MM.1S (cell line): ENCODE results near the gene PGLYRP1.

Source experiments
- DNase-seq: peaks from one replicate; pipeline ENCODE4 v3.0.0-alpha.2; 2015
- H2AFZ ChIP-seq: fragments of 300-600 bp; sonication (generic); 2 replicates; pipeline ENCODE4 v1.6.0; 2016; ENCODE audit warnings: antibody characterized with exemption, low read length
- H3F3A ChIP-seq: fragments of 300-600 bp; sonication (generic); 2 replicates; pipeline ENCODE4 v1.6.1; 2016; ENCODE audit warnings: mild to moderate bottlenecking, antibody characterized with exemption, low read length, moderate library complexity, mixed read lengths; ENCODE audit not compliant: insufficient read depth
- H3K27ac ChIP-seq: fragments of 300-600 bp; sonication (generic); 2 replicates; pipeline ENCODE4 v1.5.1; 2016; ENCODE audit warnings: mild to moderate bottlenecking, low read length
- H3K27me3 ChIP-seq: fragments of 300-600 bp; sonication (generic); replicated peaks from 2 replicates; pipeline ENCODE4 v1.6.0; 2016; ENCODE audit warnings: low read length; ENCODE audit not compliant: insufficient read depth
- H3K36me3 ChIP-seq: fragments of 300-600 bp; sonication (generic); replicated peaks from 2 replicates; pipeline ENCODE4 v1.6.1; 2016; ENCODE audit warnings: mild to moderate bottlenecking, low read length, mixed read lengths; ENCODE audit not compliant: insufficient read depth
- H3K4me1 ChIP-seq: fragments of 300-600 bp; sonication (generic); 2 replicates; pipeline ENCODE4 v1.6.1; 2016; ENCODE audit warnings: low read length, mixed read lengths
- H3K4me2 ChIP-seq: fragments of 300-600 bp; sonication (generic); 2 replicates; pipeline ENCODE4 v1.6.0; 2016; ENCODE audit warnings: low read depth, low read length
- H3K4me3 ChIP-seq: fragments of 300-600 bp; sonication (generic); 2 replicates; pipeline ENCODE4 v1.5.1; 2016; ENCODE audit warnings: low read length, mixed read lengths
- H3K79me2 ChIP-seq: fragments of 300-600 bp; sonication (generic); 2 replicates; pipeline ENCODE4 v1.6.1; 2016; ENCODE audit warnings: mixed run types, low read length, mixed read lengths
- H3K9ac ChIP-seq: fragments of 300-600 bp; sonication (generic); 2 replicates; pipeline ENCODE4 v1.6.1; 2016; ENCODE audit warnings: low read length, mixed read lengths
- H3K9me2 ChIP-seq: fragments of 300-600 bp; sonication (generic); replicated peaks from 2 replicates; pipeline ENCODE4 v1.6.1; 2016; ENCODE audit warnings: mild to moderate bottlenecking, low read length, mixed read lengths; ENCODE audit not compliant: insufficient read depth
- H3K9me3 ChIP-seq: fragments of 300-600 bp; sonication (generic); replicated peaks from 2 replicates; pipeline ENCODE4 v1.6.1; 2016; ENCODE audit warnings: mild to moderate bottlenecking, low read length, mixed read lengths; ENCODE audit not compliant: insufficient read depth
- H4K20me1 ChIP-seq: fragments of 300-600 bp; sonication (generic); 2 replicates; pipeline ENCODE4 v1.6.1; 2016; ENCODE audit warnings: mild to moderate bottlenecking, low read length, moderate library complexity, mixed read lengths; ENCODE audit not compliant: insufficient read depth
- EZH2 ChIP-seq: fragments of 300-600 bp; sonication (generic); optimal IDR thresholded peaks from 2 replicates; pipeline ENCODE3; 2017; ENCODE audit warnings: low read depth, mild to moderate bottlenecking, antibody characterized with exemption, low read length, mixed read lengths
- EZH2phosphoT487 ChIP-seq: fragments of 300-600 bp; sonication (generic); IDR thresholded peaks from 2 replicates; pipeline ENCODE4 v1.6.1; 2018; ENCODE audit warnings: antibody characterized with exemption, low read length
- TF ChIP-seq, protein P1 (sequence below): fragments of 300-600 bp; sonication (generic); IDR thresholded peaks from 2 replicates; pipeline ENCODE4 v1.5.1; 2016; ENCODE audit warnings: antibody characterized with exemption, low read length, mixed read lengths

Gene PGLYRP1

DNA sequence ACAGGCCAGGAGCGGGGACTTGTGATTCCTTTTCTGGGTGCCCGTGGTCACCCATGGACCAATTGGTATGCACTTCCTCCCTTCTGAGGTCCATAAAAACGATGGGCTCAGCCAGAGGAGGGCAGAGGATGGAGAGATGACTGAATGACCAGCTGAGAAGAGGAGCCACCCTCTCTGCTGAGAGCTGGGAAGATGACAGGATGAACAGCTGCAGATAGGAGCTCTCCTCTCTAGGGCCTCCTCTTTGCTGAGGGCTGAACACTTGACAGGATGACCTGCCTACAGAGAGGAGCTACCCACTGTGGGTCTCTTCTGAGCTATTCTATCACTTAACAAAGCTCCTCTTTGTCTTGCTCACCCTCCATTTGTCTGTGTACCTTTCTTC, 13.9 kb upstream of the PGLYRP1 start:
- no peaks in the 10 kb centered on the region for H3F3A ChIP-seq
- no peaks in the 10 kb centered on the region for H4K20me1 ChIP-seq

DNA sequence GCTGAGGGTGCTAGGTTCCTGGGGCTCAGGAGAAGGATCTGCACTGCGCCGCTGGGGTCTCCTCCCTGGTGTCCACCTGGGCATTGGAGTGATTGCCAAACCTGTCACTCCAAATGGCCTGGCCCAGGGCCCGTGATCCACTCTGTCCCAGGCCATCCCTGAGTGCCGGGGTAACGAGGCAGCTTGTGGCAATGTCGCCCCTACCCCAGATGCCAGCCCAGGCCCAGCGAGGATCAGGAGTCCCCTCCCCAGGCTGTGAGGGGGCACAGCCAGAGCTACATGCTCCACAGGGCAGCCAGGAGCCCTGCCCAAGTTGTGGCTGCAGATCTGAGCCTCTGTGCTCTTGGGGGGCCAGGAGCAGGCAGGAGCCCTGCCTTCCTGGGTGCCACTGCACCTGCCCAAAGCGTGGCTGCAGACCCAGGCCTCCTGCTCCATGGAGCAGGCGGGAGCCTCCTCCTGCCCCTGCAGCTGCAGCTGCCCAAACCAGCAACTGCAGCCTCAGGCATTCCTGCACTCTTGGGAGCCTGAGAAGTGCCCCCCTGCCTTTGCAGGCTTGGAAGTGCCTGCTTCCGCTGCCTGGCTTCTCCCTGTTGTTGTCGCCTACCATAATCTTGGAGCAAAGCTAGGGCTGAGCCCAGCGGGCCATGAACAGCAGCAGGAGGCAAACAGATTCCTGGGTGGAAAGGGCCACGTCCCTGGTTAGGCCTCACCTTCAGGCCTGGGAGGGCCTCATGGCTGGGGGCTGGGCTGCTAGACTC, 13.3 kb upstream of the PGLYRP1 start:
- H3F3A ChIP-seq = no peaks in the 10 kb centered on the region
- no peaks in the 10 kb centered on the region for H3K9me2 ChIP-seq
- no peak for DNase-seq
- H3K9ac ChIP-seq = no peak overlapping the region
- no peaks in the 10 kb centered on the region for H3K9me3 ChIP-seq
- no peak overlapping the region for H2AFZ ChIP-seq
- no peaks in the 10 kb centered on the region for H3K4me1 ChIP-seq
- no peaks in the 10 kb centered on the region for H3K79me2 ChIP-seq
- H3K27me3 ChIP-seq = no peaks in the 10 kb centered on the region
- TF ChIP-seq, protein P1, sequence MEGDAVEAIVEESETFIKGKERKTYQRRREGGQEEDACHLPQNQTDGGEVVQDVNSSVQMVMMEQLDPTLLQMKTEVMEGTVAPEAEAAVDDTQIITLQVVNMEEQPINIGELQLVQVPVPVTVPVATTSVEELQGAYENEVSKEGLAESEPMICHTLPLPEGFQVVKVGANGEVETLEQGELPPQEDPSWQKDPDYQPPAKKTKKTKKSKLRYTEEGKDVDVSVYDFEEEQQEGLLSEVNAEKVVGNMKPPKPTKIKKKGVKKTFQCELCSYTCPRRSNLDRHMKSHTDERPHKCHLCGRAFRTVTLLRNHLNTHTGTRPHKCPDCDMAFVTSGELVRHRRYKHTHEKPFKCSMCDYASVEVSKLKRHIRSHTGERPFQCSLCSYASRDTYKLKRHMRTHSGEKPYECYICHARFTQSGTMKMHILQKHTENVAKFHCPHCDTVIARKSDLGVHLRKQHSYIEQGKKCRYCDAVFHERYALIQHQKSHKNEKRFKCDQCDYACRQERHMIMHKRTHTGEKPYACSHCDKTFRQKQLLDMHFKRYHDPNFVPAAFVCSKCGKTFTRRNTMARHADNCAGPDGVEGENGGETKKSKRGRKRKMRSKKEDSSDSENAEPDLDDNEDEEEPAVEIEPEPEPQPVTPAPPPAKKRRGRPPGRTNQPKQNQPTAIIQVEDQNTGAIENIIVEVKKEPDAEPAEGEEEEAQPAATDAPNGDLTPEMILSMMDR = no peak
- TF ChIP-seq EZH2 (no peak), EZH2phosphoT487 (no peak)
- H3K4me3 ChIP-seq = no peak overlapping the region
- no peaks in the 10 kb centered on the region for H3K36me3 ChIP-seq
- H3K27ac ChIP-seq = no peak overlapping the region
- no peak overlapping the region for H3K4me2 ChIP-seq
- H4K20me1 ChIP-seq = no peaks in the 10 kb centered on the region

More for the DNA sequence above, 13.9 kb upstream of the PGLYRP1 start:
- no peak overlapping the region for H3K27ac ChIP-seq
- H3K27me3 ChIP-seq = no peaks in the 10 kb centered on the region
- H3K9ac ChIP-seq = no peak overlapping the region
- no peak overlapping the region for H2AFZ ChIP-seq
- no peak overlapping the region for H3K4me3 ChIP-seq
- no peak for DNase-seq
- TF ChIP-seq EZH2phosphoT487 (no peak), EZH2 (no peak)
- TF ChIP-seq, protein P1 = no peak
- H3K4me1 ChIP-seq = no peaks in the 10 kb centered on the region
- no peaks in the 10 kb centered on the region for H3K36me3 ChIP-seq
- H3K9me2 ChIP-seq = no peaks in the 10 kb centered on the region
- H3K79me2 ChIP-seq = no peaks in the 10 kb centered on the region
- H3K4me2 ChIP-seq = no peak overlapping the region
- H3K9me3 ChIP-seq = no peaks in the 10 kb centered on the region

GRCh38 chr19:46035546-46035945, 12.7 kb upstream of the PGLYRP1 start:
- H3K27ac ChIP-seq = no peak overlapping the region
- H3K9me2 ChIP-seq = no peaks in the 10 kb centered on the region
- no peaks in the 10 kb centered on the region for H3K36me3 ChIP-seq
- no peaks in the 10 kb centered on the region for H3K79me2 ChIP-seq
- H3K9ac ChIP-seq = no peak overlapping the region
- no peaks in the 10 kb centered on the region for H3K9me3 ChIP-seq
- TF ChIP-seq EZH2 (no peak), EZH2phosphoT487 (no peak)
- TF ChIP-seq, protein P1 = no peak
- no peak overlapping the region for H3K4me3 ChIP-seq
- no peak overlapping the region for H2AFZ ChIP-seq
- H3K4me1 ChIP-seq = no peaks in the 10 kb centered on the region
- no peaks in the 10 kb centered on the region for H3F3A ChIP-seq
- no peak for DNase-seq
- H3K4me2 ChIP-seq = no peak overlapping the region
- no peaks in the 10 kb centered on the region for H4K20me1 ChIP-seq
- no peaks in the 10 kb centered on the region for H3K27me3 ChIP-seq
